NOMO-1 treated with dmso at 0.1 percent for 144 hours (cell line): ENCODE data around the gene NUDT21.
"Not testable (repeated sequence)": the region's sequence is repeated elsewhere in the genome, so short reads cannot be mapped to it uniquely, and the experiment has no call there.

ENCODE experiments used
- DNase-seq: peaks from one replicate; lab custom pipeline; 2025; ENCODE audit not compliant: unreplicated experiment; lab: John Stamatoyannopoulos, UW

NUDT21 gene

GRCh38 chr16:56380778-56381485 is 70.2 kb downstream of the NUDT21 start:
- not testable (repeated sequence) for DNase-seq
